Calu3 (cell line): Measurements from ENCODE around the gene TMEM131L. TPM values are rescaled to one million over a fixed set of nuclear protein-coding genes. Genes with fewer than 3 reads are reported as not detected.

Experiments
- BruUV-seq: library from RNA; stranded (reverse); fragments of 400-500 nt; replicated peaks from 2 replicates; lab custom pipeline; 2021; lab: Mats Ljungman, UMichigan
- CTCF ChIA-PET: fragments of 300-600 bp; sonication (Branson Sonifier 250); formaldehyde crosslinking; loops from one replicate; lab custom pipeline; 2022; ENCODE audit warnings: antibody characterized with exemption; lab: Charles Lee
- DNase-seq: peaks from one replicate; pipeline ENCODE4 v3.0.0; 2022
- H3K27ac Mint-ChIP-seq: one replicate; pipeline ENCODE4 v1.8.0; 2022; ENCODE audit warnings: mixed read lengths; ENCODE audit not compliant: unreplicated experiment
- H3K27me3 Mint-ChIP-seq: one replicate; pipeline ENCODE4 v1.8.0; 2022; ENCODE audit warnings: mixed read lengths; ENCODE audit not compliant: unreplicated experiment
- H3K36me3 Mint-ChIP-seq: one replicate; pipeline ENCODE4 v1.8.0; 2022; ENCODE audit warnings: mild to moderate bottlenecking, moderate library complexity, mixed read lengths; ENCODE audit not compliant: insufficient read depth, unreplicated experiment
- H3K4me1 Mint-ChIP-seq: one replicate; pipeline ENCODE4 v1.8.0; 2022; ENCODE audit warnings: mild to moderate bottlenecking, low read depth, mixed read lengths; ENCODE audit not compliant: unreplicated experiment
- H3K4me3 Mint-ChIP-seq: one replicate; pipeline ENCODE4 v1.8.0; 2022; ENCODE audit warnings: mild to moderate bottlenecking, low read depth, moderate library complexity, mixed read lengths; ENCODE audit not compliant: unreplicated experiment
- H3K9me3 Mint-ChIP-seq: one replicate; pipeline ENCODE4 v1.8.0; 2022; ENCODE audit warnings: low read depth, mixed read lengths; ENCODE audit not compliant: unreplicated experiment
- intact Hi-C: fragments of 100-400 bp; cut with micrococcal nuclease; formaldehyde crosslinking; loops from one replicate; pipeline ENCODE4 v1.10.0; 2022; ENCODE audit not compliant: unreplicated experiment
- total RNA-seq: library from RNA; stranded (reverse); gene quantifications from 2 replicates; pipeline ENCODE4 v1.2.3, GENCODE V29; 2022
- TF ChIP-seq, protein P1 (sequence below): fragments of 200-600 bp; IDR thresholded peaks from one replicate; pipeline ENCODE4 v1.8.0; 2022; ENCODE audit warnings: antibody characterized with exemption; ENCODE audit not compliant: unreplicated experiment

The TMEM131L gene
- total RNA-seq, 1 experiment from 2014 or later: 9.4 TPM

DNA sequence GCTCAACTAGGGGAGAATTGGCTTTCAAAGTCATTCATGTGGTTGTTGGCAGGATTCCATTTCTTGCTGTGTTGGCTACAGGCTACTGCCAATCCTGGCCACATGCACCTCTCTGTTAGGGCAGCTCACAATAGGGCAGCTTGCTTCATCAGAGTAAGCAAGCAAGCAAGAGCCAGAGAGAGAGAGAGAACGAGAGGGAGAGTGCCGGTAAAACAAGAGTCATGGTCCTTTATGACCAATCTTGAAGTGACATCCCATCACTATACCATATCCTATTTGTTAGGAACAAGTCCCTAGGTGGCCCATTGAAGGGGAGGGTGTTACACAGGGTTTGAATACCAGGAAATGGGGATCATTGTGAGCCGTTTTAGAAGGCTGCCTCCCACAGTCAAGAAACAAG, 185.0 kb downstream of the TMEM131L start:
- Mint-ChIP-seq H3K36me3 (no peaks in the 10 kb centered on the region), H3K27me3 (no peaks in the 10 kb centered on the region), H3K4me3 (no peak overlapping the region), H3K4me1 (peaks cover 8% of the 10 kb centered on the region), H3K27ac (no peak overlapping the region), H3K9me3 (no peaks in the 10 kb centered on the region)
- DNase-seq: no peak
- TF ChIP-seq, protein P1, sequence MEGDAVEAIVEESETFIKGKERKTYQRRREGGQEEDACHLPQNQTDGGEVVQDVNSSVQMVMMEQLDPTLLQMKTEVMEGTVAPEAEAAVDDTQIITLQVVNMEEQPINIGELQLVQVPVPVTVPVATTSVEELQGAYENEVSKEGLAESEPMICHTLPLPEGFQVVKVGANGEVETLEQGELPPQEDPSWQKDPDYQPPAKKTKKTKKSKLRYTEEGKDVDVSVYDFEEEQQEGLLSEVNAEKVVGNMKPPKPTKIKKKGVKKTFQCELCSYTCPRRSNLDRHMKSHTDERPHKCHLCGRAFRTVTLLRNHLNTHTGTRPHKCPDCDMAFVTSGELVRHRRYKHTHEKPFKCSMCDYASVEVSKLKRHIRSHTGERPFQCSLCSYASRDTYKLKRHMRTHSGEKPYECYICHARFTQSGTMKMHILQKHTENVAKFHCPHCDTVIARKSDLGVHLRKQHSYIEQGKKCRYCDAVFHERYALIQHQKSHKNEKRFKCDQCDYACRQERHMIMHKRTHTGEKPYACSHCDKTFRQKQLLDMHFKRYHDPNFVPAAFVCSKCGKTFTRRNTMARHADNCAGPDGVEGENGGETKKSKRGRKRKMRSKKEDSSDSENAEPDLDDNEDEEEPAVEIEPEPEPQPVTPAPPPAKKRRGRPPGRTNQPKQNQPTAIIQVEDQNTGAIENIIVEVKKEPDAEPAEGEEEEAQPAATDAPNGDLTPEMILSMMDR: no peak
- intact Hi-C loops: no loop called here
- CTCF ChIA-PET: no interaction called here
- BruUV-seq: no TSS peak

DNA sequence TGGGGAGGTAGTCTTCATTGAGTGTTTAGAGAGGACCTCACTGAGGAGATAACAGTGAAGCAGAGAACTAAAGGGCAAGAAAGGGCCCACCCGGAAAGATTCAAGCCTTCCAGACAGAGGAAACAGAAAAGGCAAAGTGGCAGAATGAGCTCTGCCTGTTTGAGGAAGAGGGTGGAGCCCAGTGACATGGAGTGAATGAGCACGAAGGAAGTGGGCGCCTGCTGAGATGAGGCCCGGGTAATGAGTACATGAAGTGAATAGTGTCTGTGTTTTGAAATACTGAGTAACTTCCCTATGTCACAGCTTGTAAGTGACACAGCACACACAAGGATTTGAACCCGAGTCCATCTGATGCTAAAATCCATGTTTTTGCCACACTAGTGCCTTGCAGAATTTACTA, 185.4 kb downstream of the TMEM131L start:
- no peak overlapping the region for H3K27ac Mint-ChIP-seq

GRCh38 chr4:153652051-153652784, 186.1 kb downstream of the TMEM131L start:
- no peaks in the 10 kb centered on the region for H3K27me3 Mint-ChIP-seq
- no peaks in the 10 kb centered on the region for H3K9me3 Mint-ChIP-seq
- TF ChIP-seq, protein P1: no peak
- no peak for DNase-seq
- CTCF ChIA-PET: no interaction called here
- peaks cover 8% of the 10 kb centered on the region for H3K4me1 Mint-ChIP-seq
- H3K4me3 Mint-ChIP-seq: no peak overlapping the region
- H3K27ac Mint-ChIP-seq: no peak overlapping the region
- no TSS peak for BruUV-seq
- no peaks in the 10 kb centered on the region for H3K36me3 Mint-ChIP-seq
- intact Hi-C loops: no loop called here

More for the DNA sequence above, 185.4 kb downstream of the TMEM131L start:
- CTCF ChIA-PET: no interaction called here
- intact Hi-C loops: no loop called here
- no peak overlapping the region for H3K4me3 Mint-ChIP-seq
- BruUV-seq: no TSS peak
- H3K9me3 Mint-ChIP-seq: no peaks in the 10 kb centered on the region
- H3K27me3 Mint-ChIP-seq: no peaks in the 10 kb centered on the region
- no peak for DNase-seq
- H3K4me1 Mint-ChIP-seq: peaks cover 8% of the 10 kb centered on the region
- no peaks in the 10 kb centered on the region for H3K36me3 Mint-ChIP-seq
- TF ChIP-seq, protein P1: no peak

DNA sequence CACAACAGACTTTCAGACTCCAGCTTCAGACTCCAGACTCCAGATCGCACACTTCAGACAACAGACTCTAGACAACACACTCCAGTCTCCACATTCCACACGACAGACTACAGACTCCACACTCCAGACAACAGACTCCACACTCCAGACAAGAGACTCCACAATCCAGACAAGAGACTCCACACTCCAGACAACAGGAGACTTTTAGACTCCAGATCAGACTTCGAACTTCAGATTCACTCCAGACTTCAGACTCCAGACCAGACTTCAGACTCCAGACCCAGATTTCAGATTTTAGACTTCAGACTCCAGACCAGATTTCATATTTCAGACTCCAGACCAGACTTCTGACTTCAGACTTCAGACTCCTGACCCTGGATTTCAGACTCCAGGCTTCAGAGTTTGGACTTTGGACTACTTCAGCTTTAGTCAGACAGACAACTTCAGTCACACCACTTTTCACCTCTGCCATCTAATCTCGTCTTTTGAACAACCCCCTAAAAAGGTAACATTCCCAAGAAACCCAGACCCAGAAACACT, 188.9 kb downstream of the TMEM131L start:
- CTCF ChIA-PET: no interaction called here
- Mint-ChIP-seq H3K4me3 (no peak overlapping the region), H3K9me3 (no peaks in the 10 kb centered on the region), H3K4me1 (peaks cover 8% of the 10 kb centered on the region), H3K27ac (no peak overlapping the region), H3K27me3 (no peaks in the 10 kb centered on the region), H3K36me3 (no peaks in the 10 kb centered on the region)
- intact Hi-C loops: no loop called here
- TF ChIP-seq, protein P1: no peak
- no TSS peak for BruUV-seq
- DNase-seq: no peak
